GM23338 (cell line): ENCODE data around the gene ABCC3.

Source experiments
- CREB1 ChIP-seq: fragments of 250-450 bp; sonication (Bioruptor Pico); IDR thresholded peaks from 2 replicates; pipeline ENCODE4 v1.5.0; 2020; ENCODE audit warnings: low read depth, mild to moderate bottlenecking, moderate library complexity
- EZH2 ChIP-seq: fragments of 200-600 bp; sonication (generic); IDR thresholded peaks from one replicate; pipeline ENCODE4 v1.8.0; 2017; ENCODE audit warnings: antibody characterized with exemption, mild to moderate bottlenecking, low read depth; ENCODE audit not compliant: unreplicated experiment
- EZH2phosphoT487 ChIP-seq: fragments of 200-600 bp; sonication (generic); IDR thresholded peaks from one replicate; pipeline ENCODE4 v1.8.1; 2018; ENCODE audit warnings: antibody characterized with exemption; ENCODE audit not compliant: unreplicated experiment
- JUNB ChIP-seq: IDR thresholded peaks from one replicate; pipeline ENCODE4 v1.6.1; 2016; ENCODE audit warnings: antibody characterized with exemption; ENCODE audit not compliant: unreplicated experiment
- NANOG ChIP-seq: IDR thresholded peaks from 2 replicates; pipeline ENCODE4 v1.6.1; 2016; ENCODE audit warnings: antibody characterized with exemption, borderline replicate concordance
- POLR2AphosphoS5 ChIP-seq: IDR thresholded peaks from 2 replicates; pipeline ENCODE4 v1.6.1; 2016; ENCODE audit warnings: antibody characterized with exemption, low read depth
- STAT1 ChIP-seq: IDR thresholded peaks from one replicate; pipeline ENCODE4 v1.6.1; 2016; ENCODE audit warnings: antibody characterized with exemption; ENCODE audit not compliant: unreplicated experiment
- ZNF331 ChIP-seq: fragments of 250-450 bp; sonication (Bioruptor Pico); IDR thresholded peaks from 2 replicates; pipeline ENCODE4 v1.5.0; 2020; ENCODE audit warnings: low read depth, mild to moderate bottlenecking, moderate library complexity
- TF ChIP-seq, protein P1 (sequence below), 2 experiments: fragments of 200-600 bp in 1 of 2; sonication (generic) in 1 of 2; conservative IDR thresholded peaks; 2 replicates each; pipeline versions ENCODE4 v1.5.1 to v1.6.1; 2016 to 2017; ENCODE audit warnings: antibody characterized with exemption in 2 of 2, low read depth in 2 of 2, mild to moderate bottlenecking in 2 of 2, moderate library complexity in 1 of 2
- TF ChIP-seq, protein P2 (sequence below): IDR thresholded peaks from one replicate; pipeline ENCODE4 v1.6.1; 2018; ENCODE audit warnings: antibody characterized with exemption; ENCODE audit not compliant: unreplicated experiment
- TF ChIP-seq, protein P3 (sequence below): IDR thresholded peaks from 2 replicates; pipeline ENCODE4 v1.6.1; 2016; ENCODE audit warnings: antibody characterized with exemption
- TF ChIP-seq, protein P4 (sequence below): fragments of 250-450 bp; sonication (Bioruptor Pico); IDR thresholded peaks from 2 replicates; pipeline ENCODE4 v1.5.0; 2020; ENCODE audit warnings: mild to moderate bottlenecking, moderate library complexity

DNA sequence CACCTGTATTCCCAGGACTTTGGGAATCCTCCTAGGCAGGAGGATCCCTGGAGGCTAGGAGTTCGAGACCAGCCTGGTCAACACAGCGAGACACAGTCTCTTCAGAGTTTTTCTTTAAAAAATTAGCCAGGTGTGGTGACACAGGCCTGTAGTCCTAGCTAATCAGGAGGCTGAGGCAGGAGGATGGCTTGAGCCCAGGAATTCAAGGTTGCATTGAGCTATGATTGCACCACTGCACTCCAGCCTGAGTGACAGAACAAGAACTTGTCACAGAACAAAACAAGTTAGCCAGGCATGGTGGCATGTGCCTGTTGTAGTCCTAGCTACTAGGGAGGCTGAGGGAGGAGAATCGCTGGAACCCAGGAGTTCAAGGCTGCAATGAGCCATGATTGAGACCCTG is 48.3 kb downstream of the ABCC3 start:
- TF ChIP-seq, protein P1, sequence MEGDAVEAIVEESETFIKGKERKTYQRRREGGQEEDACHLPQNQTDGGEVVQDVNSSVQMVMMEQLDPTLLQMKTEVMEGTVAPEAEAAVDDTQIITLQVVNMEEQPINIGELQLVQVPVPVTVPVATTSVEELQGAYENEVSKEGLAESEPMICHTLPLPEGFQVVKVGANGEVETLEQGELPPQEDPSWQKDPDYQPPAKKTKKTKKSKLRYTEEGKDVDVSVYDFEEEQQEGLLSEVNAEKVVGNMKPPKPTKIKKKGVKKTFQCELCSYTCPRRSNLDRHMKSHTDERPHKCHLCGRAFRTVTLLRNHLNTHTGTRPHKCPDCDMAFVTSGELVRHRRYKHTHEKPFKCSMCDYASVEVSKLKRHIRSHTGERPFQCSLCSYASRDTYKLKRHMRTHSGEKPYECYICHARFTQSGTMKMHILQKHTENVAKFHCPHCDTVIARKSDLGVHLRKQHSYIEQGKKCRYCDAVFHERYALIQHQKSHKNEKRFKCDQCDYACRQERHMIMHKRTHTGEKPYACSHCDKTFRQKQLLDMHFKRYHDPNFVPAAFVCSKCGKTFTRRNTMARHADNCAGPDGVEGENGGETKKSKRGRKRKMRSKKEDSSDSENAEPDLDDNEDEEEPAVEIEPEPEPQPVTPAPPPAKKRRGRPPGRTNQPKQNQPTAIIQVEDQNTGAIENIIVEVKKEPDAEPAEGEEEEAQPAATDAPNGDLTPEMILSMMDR (conservative IDR thresholded peaks at IDR 0.05; ENCODE audit: low read depth in 2 of 2): no peak
- no peak for TF ChIP-seq STAT1
- no peak for TF ChIP-seq EZH2
- TF ChIP-seq POLR2AphosphoS5: no peak
- no peak for TF ChIP-seq EZH2phosphoT487
- no peak for TF ChIP-seq NANOG
- TF ChIP-seq, protein P2, sequence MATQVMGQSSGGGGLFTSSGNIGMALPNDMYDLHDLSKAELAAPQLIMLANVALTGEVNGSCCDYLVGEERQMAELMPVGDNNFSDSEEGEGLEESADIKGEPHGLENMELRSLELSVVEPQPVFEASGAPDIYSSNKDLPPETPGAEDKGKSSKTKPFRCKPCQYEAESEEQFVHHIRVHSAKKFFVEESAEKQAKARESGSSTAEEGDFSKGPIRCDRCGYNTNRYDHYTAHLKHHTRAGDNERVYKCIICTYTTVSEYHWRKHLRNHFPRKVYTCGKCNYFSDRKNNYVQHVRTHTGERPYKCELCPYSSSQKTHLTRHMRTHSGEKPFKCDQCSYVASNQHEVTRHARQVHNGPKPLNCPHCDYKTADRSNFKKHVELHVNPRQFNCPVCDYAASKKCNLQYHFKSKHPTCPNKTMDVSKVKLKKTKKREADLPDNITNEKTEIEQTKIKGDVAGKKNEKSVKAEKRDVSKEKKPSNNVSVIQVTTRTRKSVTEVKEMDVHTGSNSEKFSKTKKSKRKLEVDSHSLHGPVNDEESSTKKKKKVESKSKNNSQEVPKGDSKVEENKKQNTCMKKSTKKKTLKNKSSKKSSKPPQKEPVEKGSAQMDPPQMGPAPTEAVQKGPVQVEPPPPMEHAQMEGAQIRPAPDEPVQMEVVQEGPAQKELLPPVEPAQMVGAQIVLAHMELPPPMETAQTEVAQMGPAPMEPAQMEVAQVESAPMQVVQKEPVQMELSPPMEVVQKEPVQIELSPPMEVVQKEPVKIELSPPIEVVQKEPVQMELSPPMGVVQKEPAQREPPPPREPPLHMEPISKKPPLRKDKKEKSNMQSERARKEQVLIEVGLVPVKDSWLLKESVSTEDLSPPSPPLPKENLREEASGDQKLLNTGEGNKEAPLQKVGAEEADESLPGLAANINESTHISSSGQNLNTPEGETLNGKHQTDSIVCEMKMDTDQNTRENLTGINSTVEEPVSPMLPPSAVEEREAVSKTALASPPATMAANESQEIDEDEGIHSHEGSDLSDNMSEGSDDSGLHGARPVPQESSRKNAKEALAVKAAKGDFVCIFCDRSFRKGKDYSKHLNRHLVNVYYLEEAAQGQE: no peak
- TF ChIP-seq JUNB: no peak
- TF ChIP-seq CREB1: no peak
- TF ChIP-seq, protein P3, sequence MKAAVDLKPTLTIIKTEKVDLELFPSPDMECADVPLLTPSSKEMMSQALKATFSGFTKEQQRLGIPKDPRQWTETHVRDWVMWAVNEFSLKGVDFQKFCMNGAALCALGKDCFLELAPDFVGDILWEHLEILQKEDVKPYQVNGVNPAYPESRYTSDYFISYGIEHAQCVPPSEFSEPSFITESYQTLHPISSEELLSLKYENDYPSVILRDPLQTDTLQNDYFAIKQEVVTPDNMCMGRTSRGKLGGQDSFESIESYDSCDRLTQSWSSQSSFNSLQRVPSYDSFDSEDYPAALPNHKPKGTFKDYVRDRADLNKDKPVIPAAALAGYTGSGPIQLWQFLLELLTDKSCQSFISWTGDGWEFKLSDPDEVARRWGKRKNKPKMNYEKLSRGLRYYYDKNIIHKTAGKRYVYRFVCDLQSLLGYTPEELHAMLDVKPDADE: no peak
- TF ChIP-seq, protein P4, sequence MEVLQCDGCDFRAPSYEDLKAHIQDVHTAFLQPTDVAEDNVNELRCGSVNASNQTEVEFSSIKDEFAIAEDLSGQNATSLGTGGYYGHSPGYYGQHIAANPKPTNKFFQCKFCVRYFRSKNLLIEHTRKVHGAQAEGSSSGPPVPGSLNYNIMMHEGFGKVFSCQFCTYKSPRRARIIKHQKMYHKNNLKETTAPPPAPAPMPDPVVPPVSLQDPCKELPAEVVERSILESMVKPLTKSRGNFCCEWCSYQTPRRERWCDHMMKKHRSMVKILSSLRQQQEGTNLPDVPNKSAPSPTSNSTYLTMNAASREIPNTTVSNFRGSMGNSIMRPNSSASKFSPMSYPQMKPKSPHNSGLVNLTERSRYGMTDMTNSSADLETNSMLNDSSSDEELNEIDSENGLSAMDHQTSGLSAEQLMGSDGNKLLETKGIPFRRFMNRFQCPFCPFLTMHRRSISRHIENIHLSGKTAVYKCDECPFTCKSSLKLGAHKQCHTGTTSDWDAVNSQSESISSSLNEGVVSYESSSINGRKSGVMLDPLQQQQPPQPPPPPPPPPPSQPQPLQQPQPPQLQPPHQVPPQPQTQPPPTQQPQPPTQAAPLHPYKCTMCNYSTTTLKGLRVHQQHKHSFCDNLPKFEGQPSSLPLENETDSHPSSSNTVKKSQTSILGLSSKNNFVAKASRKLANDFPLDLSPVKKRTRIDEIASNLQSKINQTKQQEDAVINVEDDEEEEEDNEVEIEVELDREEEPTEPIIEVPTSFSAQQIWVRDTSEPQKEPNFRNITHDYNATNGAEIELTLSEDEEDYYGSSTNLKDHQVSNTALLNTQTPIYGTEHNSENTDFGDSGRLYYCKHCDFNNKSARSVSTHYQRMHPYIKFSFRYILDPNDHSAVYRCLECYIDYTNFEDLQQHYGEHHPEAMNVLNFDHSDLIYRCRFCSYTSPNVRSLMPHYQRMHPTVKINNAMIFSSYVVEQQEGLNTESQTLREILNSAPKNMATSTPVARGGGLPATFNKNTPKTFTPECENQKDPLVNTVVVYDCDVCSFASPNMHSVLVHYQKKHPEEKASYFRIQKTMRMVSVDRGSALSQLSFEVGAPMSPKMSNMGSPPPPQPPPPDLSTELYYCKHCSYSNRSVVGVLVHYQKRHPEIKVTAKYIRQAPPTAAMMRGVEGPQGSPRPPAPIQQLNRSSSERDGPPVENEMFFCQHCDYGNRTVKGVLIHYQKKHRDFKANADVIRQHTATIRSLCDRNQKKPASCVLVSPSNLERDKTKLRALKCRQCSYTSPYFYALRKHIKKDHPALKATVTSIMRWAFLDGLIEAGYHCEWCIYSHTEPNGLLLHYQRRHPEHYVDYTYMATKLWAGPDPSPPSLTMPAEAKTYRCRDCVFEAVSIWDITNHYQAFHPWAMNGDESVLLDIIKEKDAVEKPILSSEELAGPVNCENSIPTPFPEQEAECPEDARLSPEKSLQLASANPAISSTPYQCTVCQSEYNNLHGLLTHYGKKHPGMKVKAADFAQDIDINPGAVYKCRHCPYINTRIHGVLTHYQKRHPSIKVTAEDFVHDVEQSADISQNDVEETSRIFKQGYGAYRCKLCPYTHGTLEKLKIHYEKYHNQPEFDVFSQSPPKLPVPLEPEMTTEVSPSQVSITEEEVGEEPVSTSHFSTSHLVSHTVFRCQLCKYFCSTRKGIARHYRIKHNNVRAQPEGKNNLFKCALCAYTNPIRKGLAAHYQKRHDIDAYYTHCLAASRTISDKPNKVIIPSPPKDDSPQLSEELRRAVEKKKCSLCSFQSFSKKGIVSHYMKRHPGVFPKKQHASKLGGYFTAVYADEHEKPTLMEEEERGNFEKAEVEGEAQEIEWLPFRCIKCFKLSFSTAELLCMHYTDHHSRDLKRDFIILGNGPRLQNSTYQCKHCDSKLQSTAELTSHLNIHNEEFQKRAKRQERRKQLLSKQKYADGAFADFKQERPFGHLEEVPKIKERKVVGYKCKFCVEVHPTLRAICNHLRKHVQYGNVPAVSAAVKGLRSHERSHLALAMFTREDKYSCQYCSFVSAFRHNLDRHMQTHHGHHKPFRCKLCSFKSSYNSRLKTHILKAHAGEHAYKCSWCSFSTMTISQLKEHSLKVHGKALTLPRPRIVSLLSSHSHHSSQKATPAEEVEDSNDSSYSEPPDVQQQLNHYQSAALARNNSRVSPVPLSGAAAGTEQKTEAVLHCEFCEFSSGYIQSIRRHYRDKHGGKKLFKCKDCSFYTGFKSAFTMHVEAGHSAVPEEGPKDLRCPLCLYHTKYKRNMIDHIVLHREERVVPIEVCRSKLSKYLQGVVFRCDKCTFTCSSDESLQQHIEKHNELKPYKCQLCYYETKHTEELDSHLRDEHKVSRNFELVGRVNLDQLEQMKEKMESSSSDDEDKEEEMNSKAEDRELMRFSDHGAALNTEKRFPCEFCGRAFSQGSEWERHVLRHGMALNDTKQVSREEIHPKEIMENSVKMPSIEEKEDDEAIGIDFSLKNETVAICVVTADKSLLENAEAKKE: no peak
- TF ChIP-seq ZNF331 (CRISPR knock-in tag): no peak
